ENCODE measurements around the gene GNAQ. TPM values are rescaled to one million over a fixed set of nuclear protein-coding genes. Genes with fewer than 3 reads are reported as not detected.
"Not testable (repeated sequence)": the region's sequence is repeated elsewhere in the genome, so short reads cannot be mapped to it uniquely, and the experiment has no call there.

Gene GNAQ
- total RNA-seq, 1 experiment from 2014 or later = 0.51 TPM

GRCh38 chr9:77883133-77883532 is 148.5 kb downstream of the GNAQ start:
- no peak for TF ChIP-seq EZH2 (IDR thresholded peaks at IDR 0.05; ENCODE audit: low read length, unreplicated experiment)
- TF ChIP-seq CTCF (conservative IDR thresholded peaks at IDR 0.05; ENCODE audit: low read depth, low read length) = no peak
- TF ChIP-seq EZH2phosphoT487 (IDR thresholded peaks at IDR 0.05; ENCODE audit: borderline replicate concordance, low read length) = no peak
- POLR2A ChIA-PET (ENCODE audit: unreplicated experiment) = no interaction called here
- no peak overlapping the region for H3K4me3 ChIP-seq (ENCODE audit: low read length)
- no peaks in the 10 kb centered on the region for H3K36me3 ChIP-seq (ENCODE audit: low read depth, low read length)
- H4K20me1 ChIP-seq (ENCODE audit: low read length) = no peaks in the 10 kb centered on the region
- H3K9ac ChIP-seq (ENCODE audit: low read length) = no peak overlapping the region
- no peaks in the 10 kb centered on the region for H3K79me2 ChIP-seq (ENCODE audit: low read length)
- ATAC-seq (no peak), DNase-seq (no peak)
- no peaks in the 10 kb centered on the region for H3K27me3 ChIP-seq (ENCODE audit: low read length)
- no peak overlapping the region for H2AFZ ChIP-seq (ENCODE audit: low read length)
- BruUV-seq (replicated peaks) = no TSS peak
- no peak overlapping the region for H3K27ac ChIP-seq (ENCODE audit: low read length)
- no peaks in the 10 kb centered on the region for H3F3A ChIP-seq (ENCODE audit: low read length, unreplicated experiment)
- H3K9me3 ChIP-seq (ENCODE audit: low read length) = no peaks in the 10 kb centered on the region
- CTCF ChIA-PET = no interaction called here
- no peaks in the 10 kb centered on the region for H3K9me2 ChIP-seq (replicated peaks; ENCODE audit: low read length)
- H3K4me1 ChIP-seq (ENCODE audit: insufficient read depth, low read length) = no peaks in the 10 kb centered on the region
- no peak overlapping the region for H3K4me2 ChIP-seq (ENCODE audit: low read length)
- intact Hi-C loops (cut with micrococcal nuclease) = no loop called here

GRCh38 chr9:77882294-77882693 is 149.3 kb downstream of the GNAQ start:
- H3K9ac ChIP-seq (ENCODE audit: low read length) = no peak overlapping the region
- no peaks in the 10 kb centered on the region for H4K20me1 ChIP-seq (ENCODE audit: low read length)
- H2AFZ ChIP-seq (ENCODE audit: low read length) = no peak overlapping the region
- H3K27me3 ChIP-seq (ENCODE audit: low read length) = no peaks in the 10 kb centered on the region
- H3K36me3 ChIP-seq (ENCODE audit: low read depth, low read length) = no peaks in the 10 kb centered on the region
- POLR2A ChIA-PET (ENCODE audit: unreplicated experiment) = no interaction called here
- DNase-seq (no peak), ATAC-seq (no peak)
- no peaks in the 10 kb centered on the region for H3K4me1 ChIP-seq (ENCODE audit: insufficient read depth, low read length)
- intact Hi-C loops (cut with micrococcal nuclease) = no loop called here
- no peaks in the 10 kb centered on the region for H3K9me3 ChIP-seq (ENCODE audit: low read length)
- H3K4me3 ChIP-seq (ENCODE audit: low read length) = no peak overlapping the region
- no peak overlapping the region for H3K27ac ChIP-seq (ENCODE audit: low read length)
- H3K9me2 ChIP-seq (replicated peaks; ENCODE audit: low read length) = no peaks in the 10 kb centered on the region
- CTCF ChIA-PET = no interaction called here
- no peaks in the 10 kb centered on the region for H3K79me2 ChIP-seq (ENCODE audit: low read length)
- TF ChIP-seq EZH2phosphoT487 (IDR thresholded peaks at IDR 0.05; ENCODE audit: borderline replicate concordance, low read length) (no peak), CTCF (conservative IDR thresholded peaks at IDR 0.05; ENCODE audit: low read depth, low read length) (no peak), EZH2 (IDR thresholded peaks at IDR 0.05; ENCODE audit: low read length, unreplicated experiment) (no peak)
- H3K4me2 ChIP-seq (ENCODE audit: low read length) = no peak overlapping the region
- no peaks in the 10 kb centered on the region for H3F3A ChIP-seq (ENCODE audit: low read length, unreplicated experiment)
- BruUV-seq (replicated peaks) = no TSS peak

- intact Hi-C loops (cut with micrococcal nuclease); DNase-seq; H3K27ac ChIP-seq (ENCODE audit: low read length); H3K36me3 ChIP-seq (ENCODE audit: low read depth, low read length); H3K9ac ChIP-seq (ENCODE audit: low read length); H4K20me1 ChIP-seq (ENCODE audit: low read length); POLR2A ChIA-PET (ENCODE audit: unreplicated experiment); H2AFZ ChIP-seq (ENCODE audit: low read length); H3K9me3 ChIP-seq (ENCODE audit: low read length); H3K79me2 ChIP-seq (ENCODE audit: low read length); ATAC-seq; BruUV-seq (replicated peaks); H3F3A ChIP-seq (ENCODE audit: low read length, unreplicated experiment); CTCF ChIA-PET; H3K9me2 ChIP-seq (replicated peaks; ENCODE audit: low read length); H3K4me1 ChIP-seq (ENCODE audit: insufficient read depth, low read length); H3K4me2 ChIP-seq (ENCODE audit: low read length); H3K27me3 ChIP-seq (ENCODE audit: low read length); H3K4me3 ChIP-seq (ENCODE audit: low read length): not testable (repeated sequence)
These were observed 150.0 kb downstream of the GNAQ start for GRCh38 chr9:77881634-77882033.
